Caco-2 (cell line): Measurements from ENCODE around the gene PTN. TPM values are rescaled to one million over a fixed set of nuclear protein-coding genes. Genes with fewer than 3 reads are reported as not detected.

Experiments used
- BruUV-seq: library from RNA; stranded (reverse); fragments of 400-500 nt; replicated peaks from 2 replicates; lab custom pipeline; 2021; lab: Mats Ljungman, UMichigan
- CTCF ChIA-PET: fragments of 300-600 bp; sonication (Branson Sonifier 250); formaldehyde crosslinking; loops from one replicate; lab custom pipeline; 2022; ENCODE audit warnings: antibody characterized with exemption; lab: Charles Lee
- POLR2A ChIA-PET: fragments of 300-600 bp; sonication (Branson Sonifier 250); formaldehyde crosslinking; loops from one replicate; lab custom pipeline; 2022; ENCODE audit warnings: antibody characterized with exemption; lab: Charles Lee
- DNase-seq, 2 experiments: peaks; one replicate each; pipeline versions ENCODE4 v3.0.0 to v3.0.0-alpha.2; 2020 to 2022
- H3K27me3 ChIP-seq: replicated peaks from 2 replicates; pipeline ENCODE4 v1.6.0; 2011; ENCODE audit warnings: low read length; ENCODE audit not compliant: control insufficient read depth, insufficient read depth
- H3K36me3 ChIP-seq: 2 replicates; pipeline ENCODE4 v1.5.1; 2011; ENCODE audit warnings: low read length; ENCODE audit not compliant: control insufficient read depth, insufficient read depth
- H3K4me1 ChIP-seq: fragments of 250-450 bp; sonication (Bioruptor Pico); 2 replicates; pipeline ENCODE4 v1.5.1; 2020; ENCODE audit warnings: mild to moderate bottlenecking
- H3K4me3 ChIP-seq: 2 replicates; pipeline ENCODE4 v1.5.1; 2011; ENCODE audit warnings: low read depth, mild to moderate bottlenecking, control low read depth, low read length
- H3K9me3 ChIP-seq: fragments of 250-450 bp; sonication (Bioruptor Pico); 2 replicates; pipeline ENCODE4 v1.5.1; 2020; ENCODE audit warnings: mild to moderate bottlenecking, moderate library complexity
- H3K27ac Mint-ChIP-seq: one replicate; pipeline ENCODE4 v1.8.0; 2022; ENCODE audit warnings: mixed read lengths; ENCODE audit not compliant: unreplicated experiment
- H3K27me3 Mint-ChIP-seq: one replicate; pipeline ENCODE4 v1.8.0; 2022; ENCODE audit warnings: mixed read lengths; ENCODE audit not compliant: insufficient read depth, unreplicated experiment
- H3K36me3 Mint-ChIP-seq: one replicate; pipeline ENCODE4 v1.8.0; 2022; ENCODE audit warnings: mild to moderate bottlenecking, mixed read lengths; ENCODE audit not compliant: insufficient read depth, unreplicated experiment
- H3K4me1 Mint-ChIP-seq: one replicate; pipeline ENCODE4 v1.8.0; 2022; ENCODE audit warnings: low read depth, mixed read lengths; ENCODE audit not compliant: unreplicated experiment
- H3K4me3 Mint-ChIP-seq: one replicate; pipeline ENCODE4 v1.8.0; 2022; ENCODE audit warnings: mild to moderate bottlenecking, moderate library complexity, mixed read lengths; ENCODE audit not compliant: unreplicated experiment
- H3K9me3 Mint-ChIP-seq: one replicate; pipeline ENCODE4 v1.8.0; 2022; ENCODE audit warnings: mixed read lengths; ENCODE audit not compliant: unreplicated experiment
- intact Hi-C: fragments of 100-400 bp; cut with micrococcal nuclease; formaldehyde crosslinking; loops from one replicate; pipeline ENCODE4 v1.10.0; 2022; ENCODE audit not compliant: unreplicated experiment
- total RNA-seq: library from RNA; stranded (reverse); gene quantifications from 2 replicates; pipeline ENCODE4 v1.2.3, GENCODE V29; 2022
- TF ChIP-seq, protein P1 (sequence below), 2 experiments: fragments of 200-600 bp in 1 of 2; IDR thresholded peaks; 1 replicate in 1 of 2; 2 replicates in 1 of 2; pipeline versions ENCODE4 v1.5.1 to v1.8.0; 2011 to 2022; ENCODE audit warnings: antibody characterized with exemption in 1 of 2, control low read depth in 1 of 2, inconsistent platforms in 1 of 2, low read depth in 1 of 2, low read length in 1 of 2, mild to moderate bottlenecking in 1 of 2, moderate library complexity in 1 of 2; ENCODE audit not compliant: insufficient read depth in 1 of 2, severe bottlenecking in 1 of 2, unreplicated experiment in 1 of 2

Gene PTN
- total RNA-seq, 1 experiment from 2014 or later: 4.3 TPM

DNA sequence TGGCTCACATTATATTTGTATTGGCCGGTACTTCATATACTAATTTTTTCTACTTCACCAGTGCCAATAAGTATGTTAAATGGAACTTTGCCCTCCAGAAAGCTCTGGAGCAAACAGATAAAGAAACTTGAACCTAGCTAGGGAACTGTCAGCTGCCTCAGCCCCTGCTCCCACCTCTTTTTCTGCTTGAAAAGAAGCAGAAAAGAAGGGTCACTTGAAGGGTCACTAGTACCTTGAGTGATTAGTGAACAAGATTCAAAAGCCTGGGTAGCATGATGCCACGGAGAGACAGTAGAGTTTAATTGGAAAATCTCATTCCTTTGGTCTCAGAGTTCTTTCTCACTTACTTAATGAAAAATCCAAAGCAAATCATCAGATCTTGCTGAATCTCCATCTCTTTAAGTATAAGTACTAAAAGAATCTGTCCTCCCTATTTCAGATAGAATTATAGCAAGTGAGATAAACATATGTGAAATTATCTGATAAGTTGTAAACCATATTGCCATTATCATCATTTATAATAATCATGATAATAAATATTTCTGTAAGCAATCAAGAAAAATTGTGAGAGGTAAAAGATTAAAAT lies 47.7 kb downstream of the PTN start:
- Histone ChIP-seq H3K36me3 (no peaks in the 10 kb centered on the region), H3K27me3 (no peaks in the 10 kb centered on the region), H3K4me1 (no peaks in the 10 kb centered on the region), H3K9me3 (no peaks in the 10 kb centered on the region), H3K4me3 (no peak overlapping the region)
- no TSS peak for BruUV-seq
- ChIA-PET CTCF (no interaction called here), POLR2A (no interaction called here)
- Mint-ChIP-seq H3K27ac (no peak overlapping the region), H3K9me3 (no peaks in the 10 kb centered on the region), H3K4me3 (no peak overlapping the region), H3K4me1 (no peaks in the 10 kb centered on the region), H3K27me3 (peaks cover 3% of the 10 kb centered on the region), H3K36me3 (no peaks in the 10 kb centered on the region)
- TF ChIP-seq, protein P1, sequence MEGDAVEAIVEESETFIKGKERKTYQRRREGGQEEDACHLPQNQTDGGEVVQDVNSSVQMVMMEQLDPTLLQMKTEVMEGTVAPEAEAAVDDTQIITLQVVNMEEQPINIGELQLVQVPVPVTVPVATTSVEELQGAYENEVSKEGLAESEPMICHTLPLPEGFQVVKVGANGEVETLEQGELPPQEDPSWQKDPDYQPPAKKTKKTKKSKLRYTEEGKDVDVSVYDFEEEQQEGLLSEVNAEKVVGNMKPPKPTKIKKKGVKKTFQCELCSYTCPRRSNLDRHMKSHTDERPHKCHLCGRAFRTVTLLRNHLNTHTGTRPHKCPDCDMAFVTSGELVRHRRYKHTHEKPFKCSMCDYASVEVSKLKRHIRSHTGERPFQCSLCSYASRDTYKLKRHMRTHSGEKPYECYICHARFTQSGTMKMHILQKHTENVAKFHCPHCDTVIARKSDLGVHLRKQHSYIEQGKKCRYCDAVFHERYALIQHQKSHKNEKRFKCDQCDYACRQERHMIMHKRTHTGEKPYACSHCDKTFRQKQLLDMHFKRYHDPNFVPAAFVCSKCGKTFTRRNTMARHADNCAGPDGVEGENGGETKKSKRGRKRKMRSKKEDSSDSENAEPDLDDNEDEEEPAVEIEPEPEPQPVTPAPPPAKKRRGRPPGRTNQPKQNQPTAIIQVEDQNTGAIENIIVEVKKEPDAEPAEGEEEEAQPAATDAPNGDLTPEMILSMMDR (IDR thresholded peaks at IDR 0.05; ENCODE audit: insufficient read depth in 1 of 2, low read depth in 1 of 2, low read length in 1 of 2, severe bottlenecking in 1 of 2, unreplicated experiment in 1 of 2): no peak
- intact Hi-C loops: no loop called here
- DNase-seq: no peak

DNA sequence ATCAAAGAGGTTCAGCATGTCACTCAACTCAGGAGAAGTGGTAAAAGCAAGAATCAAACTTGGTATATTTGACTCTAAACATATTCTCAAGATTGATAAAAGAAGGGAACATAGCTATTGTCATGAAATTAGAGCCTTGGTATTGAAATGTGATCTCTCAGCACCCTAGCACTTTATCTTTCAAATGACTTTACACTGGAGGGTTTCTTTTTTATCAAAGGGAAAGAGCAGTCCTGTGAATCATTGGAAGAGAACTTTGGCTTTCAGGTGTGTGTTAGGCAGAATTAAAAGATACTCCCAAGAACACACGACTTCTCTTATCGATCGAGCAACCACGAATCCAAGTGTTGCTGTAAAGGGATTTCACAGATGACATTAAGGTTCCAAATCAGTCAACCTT lies 54.4 kb downstream of the PTN start:
- intact Hi-C loops: loop anchor here (1.0 kb wide), 1 partner anchor 15 kb away; no protein-coding TSS in a partner anchor
- no peaks in the 10 kb centered on the region; the same call in 1 of the 2 replicates for H3K9me3 ChIP-seq
- Mint-ChIP-seq H3K27ac (no peak overlapping the region), H3K36me3 (no peaks in the 10 kb centered on the region), H3K27me3 (no peaks in the 10 kb centered on the region), H3K4me1 (no peaks in the 10 kb centered on the region), H3K4me3 (no peak overlapping the region), H3K9me3 (no peaks in the 10 kb centered on the region)
- TF ChIP-seq, protein P1 (IDR thresholded peaks at IDR 0.05; ENCODE audit: insufficient read depth in 1 of 2, low read depth in 1 of 2, low read length in 1 of 2, severe bottlenecking in 1 of 2, unreplicated experiment in 1 of 2): no peak
- H3K4me3 ChIP-seq: no peak overlapping the region
- no peak for DNase-seq
- H3K27me3 ChIP-seq: no peaks in the 10 kb centered on the region
- ChIA-PET POLR2A (no interaction called here), CTCF (no interaction called here)
- no peaks in the 10 kb centered on the region for H3K4me1 ChIP-seq
- BruUV-seq: no TSS peak
- no peaks in the 10 kb centered on the region for H3K36me3 ChIP-seq

DNA sequence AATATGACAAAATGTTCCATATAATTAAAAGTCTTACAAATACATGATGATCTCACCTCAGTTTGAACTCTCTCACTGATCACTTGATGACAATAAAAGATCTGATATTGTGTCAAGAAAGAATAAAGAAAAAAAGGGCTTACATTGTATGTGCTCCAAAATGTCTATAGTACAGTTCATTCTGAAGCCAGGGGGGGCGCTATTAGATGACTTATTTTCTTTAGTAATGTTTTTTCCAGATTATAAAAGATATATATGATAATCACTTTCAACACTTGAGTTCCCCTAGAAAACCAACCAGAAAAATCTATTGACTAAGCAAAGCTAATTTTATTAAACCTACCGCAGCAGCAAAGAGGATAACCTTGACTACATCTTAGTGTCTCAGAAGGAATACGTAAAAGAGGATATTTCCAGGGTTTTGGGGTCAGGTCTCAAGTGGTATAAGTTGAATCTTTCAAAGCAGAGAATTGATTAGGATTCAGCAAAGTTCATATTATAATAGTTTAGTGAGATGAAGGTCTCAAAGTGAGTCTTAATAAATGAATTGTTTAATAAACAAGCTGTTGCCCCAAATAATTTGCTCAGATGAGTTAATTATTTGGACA lies 55.8 kb downstream of the PTN start:
- TF ChIP-seq, protein P1 (IDR thresholded peaks at IDR 0.05; ENCODE audit: insufficient read depth in 1 of 2, low read depth in 1 of 2, low read length in 1 of 2, severe bottlenecking in 1 of 2, unreplicated experiment in 1 of 2): peak; percentile 16
- Histone ChIP-seq H3K4me3 (no peak overlapping the region), H3K9me3 (no peaks in the 10 kb centered on the region; the same call in 1 of the 2 replicates), H3K36me3 (no peaks in the 10 kb centered on the region), H3K27me3 (no peaks in the 10 kb centered on the region), H3K4me1 (no peaks in the 10 kb centered on the region)
- ChIA-PET POLR2A (no interaction called here), CTCF (no interaction called here)
- H3K9me3 Mint-ChIP-seq: no peaks in the 10 kb centered on the region
- no peak overlapping the region for H3K4me3 Mint-ChIP-seq
- H3K4me1 Mint-ChIP-seq: no peaks in the 10 kb centered on the region
- no peaks in the 10 kb centered on the region for H3K36me3 Mint-ChIP-seq
- no TSS peak for BruUV-seq
- intact Hi-C loops: no loop called here
- no peak overlapping the region for H3K27ac Mint-ChIP-seq
- H3K27me3 Mint-ChIP-seq: no peaks in the 10 kb centered on the region
- no peak for DNase-seq
